ENCODE data around the gene G6PC3. TPM values are rescaled to one million over a fixed set of nuclear protein-coding genes. Genes with fewer than 3 reads are reported as not detected.
A peak's percentile ranks its signal among the peaks of the same experiment; 100 is the strongest.

Gene G6PC3
- total RNA-seq, 1 donor from 2014 or later = 36.3 TPM

DNA sequence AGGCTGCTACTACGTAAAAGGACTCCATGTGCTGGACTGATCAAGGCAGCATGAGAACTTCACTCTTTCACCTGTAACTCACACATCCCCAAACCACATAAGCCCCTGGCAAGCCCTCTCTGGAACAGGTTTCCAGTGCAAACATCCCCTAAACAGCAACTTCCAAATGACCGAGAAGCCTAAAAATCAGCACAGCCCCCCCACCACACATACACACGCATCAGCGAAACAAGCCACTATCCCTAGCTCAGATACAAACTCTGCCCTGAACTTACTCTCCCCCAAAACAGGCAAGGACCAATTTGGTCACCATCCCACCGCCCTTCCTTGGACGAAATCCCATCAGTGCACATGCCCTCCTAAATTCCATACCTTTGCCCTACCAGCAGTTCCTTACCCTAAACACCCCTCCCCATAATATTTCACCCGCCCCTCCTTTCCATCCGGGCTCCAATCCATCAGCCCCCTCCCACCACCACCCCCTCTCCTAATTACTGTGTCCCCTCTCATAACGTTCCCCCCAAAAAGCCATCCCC lies 4.8 kb upstream of the G6PC3 start:
- H3K27me3 Mint-ChIP-seq (ENCODE audit: low read depth) = no peaks in the 10 kb centered on the region
- intact Hi-C loops (cut with micrococcal nuclease) = no loop called here
- peaks cover 32% of the 10 kb centered on the region for H3K4me1 Mint-ChIP-seq (ENCODE audit: low read depth)
- DNase-seq (ENCODE audit: low spot score) = peak; percentile 19
- H3K36me3 Mint-ChIP-seq (ENCODE audit: low read depth) = peaks cover 42% of the 10 kb centered on the region
- peak overlapping the region; percentile 98 for H3K4me3 Mint-ChIP-seq (ENCODE audit: low read depth)
- H3K9me3 Mint-ChIP-seq = no peaks in the 10 kb centered on the region
- H3K27ac Mint-ChIP-seq = peak overlapping the region; percentile 92

DNA sequence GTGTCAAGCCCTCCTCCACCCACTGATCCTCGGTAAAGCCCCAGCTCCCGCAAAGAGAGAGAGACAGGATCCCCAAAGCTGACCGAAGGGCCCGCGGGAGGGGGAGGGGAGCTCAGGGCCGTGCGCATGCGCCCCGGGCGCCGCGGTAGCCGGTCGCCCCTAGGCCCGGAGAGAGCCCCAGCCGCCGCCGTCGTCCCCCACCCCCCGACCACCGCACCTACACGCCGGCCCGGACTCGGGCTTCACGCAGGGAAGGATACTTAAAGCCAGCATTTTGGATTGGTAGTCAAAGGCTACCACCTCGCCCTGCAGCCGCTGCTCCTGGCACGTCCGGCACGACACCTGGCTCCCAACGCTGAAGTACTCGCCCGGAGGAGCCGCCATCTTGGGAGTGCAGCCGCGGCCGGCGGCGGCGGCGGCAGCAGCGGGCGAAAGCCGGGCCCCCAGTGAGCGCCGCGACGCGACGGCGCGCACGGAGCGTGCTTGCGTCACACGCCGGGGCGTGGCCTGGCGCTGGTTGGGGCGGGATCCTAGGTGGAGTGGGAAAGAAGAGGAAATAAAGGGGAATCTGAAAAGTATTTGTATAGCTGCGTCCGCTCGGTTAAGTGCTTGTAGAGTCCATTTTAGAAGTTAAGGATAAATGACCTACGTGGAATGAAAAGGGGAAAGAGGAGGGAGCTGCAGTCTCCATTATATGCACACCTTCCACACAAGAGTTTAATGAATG lies 4.2 kb upstream of the G6PC3 start, which contains the start of gene LSM12:
TSS of gene LSM12 (minus strand) at position 468 of the 727 bp plus-strand sequence. CDS start at position 384, 84 bp downstream.
- Mint-ChIP-seq H3K4me3 (ENCODE audit: low read depth) (peak within 1 kb of the TSS; percentile 98), H3K27me3 (ENCODE audit: low read depth) (no peaks in the 10 kb centered on the region), H3K9me3 (no peaks in the 10 kb centered on the region), H3K36me3 (ENCODE audit: low read depth) (peaks cover 38% of the 10 kb centered on the region), H3K27ac (peak within 1 kb of the TSS; percentile 92), H3K4me1 (ENCODE audit: low read depth) (peaks cover 33% of the 10 kb centered on the region)
- peak; percentile 89 for DNase-seq (ENCODE audit: low spot score)
- intact Hi-C loops (cut with micrococcal nuclease) = no loop called here

DNA sequence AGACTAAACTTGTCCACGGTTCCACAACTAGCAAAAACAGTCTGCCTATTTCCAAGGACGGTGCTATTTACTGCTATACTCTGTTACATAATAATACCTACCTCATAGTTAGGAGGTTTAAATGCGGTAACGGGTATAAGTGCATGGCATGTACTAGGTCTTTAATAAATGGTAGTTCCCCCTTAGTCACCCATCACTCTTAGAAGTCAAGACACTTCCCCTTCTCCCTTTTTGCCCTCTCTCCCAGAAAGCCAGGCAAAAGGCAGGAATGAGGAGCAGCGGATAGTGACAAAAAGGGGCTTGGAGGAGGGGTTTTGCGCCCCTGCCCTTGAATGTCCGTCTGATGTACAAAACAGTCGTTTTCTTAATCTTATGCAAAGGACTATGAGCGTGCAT lies 3.0 kb upstream of the G6PC3 start:
- H3K4me3 Mint-ChIP-seq (ENCODE audit: low read depth) = no peak overlapping the region
- H3K27me3 Mint-ChIP-seq (ENCODE audit: low read depth) = no peaks in the 10 kb centered on the region
- no peak for DNase-seq (ENCODE audit: low spot score)
- no peaks in the 10 kb centered on the region for H3K9me3 Mint-ChIP-seq
- intact Hi-C loops (cut with micrococcal nuclease) = no loop called here
- H3K27ac Mint-ChIP-seq = no peak overlapping the region
- peaks cover 32% of the 10 kb centered on the region for H3K36me3 Mint-ChIP-seq (ENCODE audit: low read depth)
- H3K4me1 Mint-ChIP-seq (ENCODE audit: low read depth) = peaks cover 35% of the 10 kb centered on the region

- Mint-ChIP-seq H3K27ac (peak overlapping the region; percentile 92), H3K36me3 (ENCODE audit: low read depth) (peaks cover 18% of the 10 kb centered on the region), H3K4me1 (ENCODE audit: low read depth) (peaks cover 24% of the 10 kb centered on the region), H3K9me3 (no peaks in the 10 kb centered on the region), H3K4me3 (ENCODE audit: low read depth) (peak overlapping the region; percentile 92), H3K27me3 (ENCODE audit: low read depth) (no peaks in the 10 kb centered on the region)
- DNase-seq (ENCODE audit: low spot score) = no peak
- intact Hi-C loops (cut with micrococcal nuclease) = loop anchor here (2.0 to 5.0 kb wide), 4 partner anchors 17 to 72 kb away; partner anchors contain the start of genes HDAC5 and HROB
These were observed 521 bp upstream of the G6PC3 start for GRCh38 chr17:44069974-44070454.

DNA sequence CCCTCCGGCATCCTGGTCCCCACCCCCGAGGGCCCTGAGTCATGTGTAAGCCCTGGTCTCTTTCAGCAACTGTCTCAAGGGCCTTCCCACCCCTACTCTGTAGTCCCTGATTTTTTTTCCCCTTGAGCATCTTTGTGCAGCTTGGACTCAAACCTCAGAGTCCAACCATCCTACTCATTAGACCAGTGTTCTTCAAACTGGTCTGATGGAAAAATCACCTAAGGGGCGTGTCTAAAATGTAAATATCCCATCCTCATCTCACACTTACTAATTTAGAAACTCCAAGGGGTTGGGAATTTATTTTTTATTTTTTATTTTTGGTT lies 624 bp downstream of the G6PC3 start:
- DNase-seq (ENCODE audit: low spot score) = no peak
- peak overlapping the region; percentile 92 for H3K4me3 Mint-ChIP-seq (ENCODE audit: low read depth)
- no peaks in the 10 kb centered on the region for H3K9me3 Mint-ChIP-seq
- intact Hi-C loops (cut with micrococcal nuclease) = loop anchor here (2.0 to 5.0 kb wide), 4 partner anchors 16 to 71 kb away; partner anchors contain the start of genes HDAC5 and HROB
- H3K27me3 Mint-ChIP-seq (ENCODE audit: low read depth) = no peaks in the 10 kb centered on the region
- H3K4me1 Mint-ChIP-seq (ENCODE audit: low read depth) = peaks cover 18% of the 10 kb centered on the region
- H3K27ac Mint-ChIP-seq = peak overlapping the region; percentile 92
- peaks cover 10% of the 10 kb centered on the region for H3K36me3 Mint-ChIP-seq (ENCODE audit: low read depth)

DNA sequence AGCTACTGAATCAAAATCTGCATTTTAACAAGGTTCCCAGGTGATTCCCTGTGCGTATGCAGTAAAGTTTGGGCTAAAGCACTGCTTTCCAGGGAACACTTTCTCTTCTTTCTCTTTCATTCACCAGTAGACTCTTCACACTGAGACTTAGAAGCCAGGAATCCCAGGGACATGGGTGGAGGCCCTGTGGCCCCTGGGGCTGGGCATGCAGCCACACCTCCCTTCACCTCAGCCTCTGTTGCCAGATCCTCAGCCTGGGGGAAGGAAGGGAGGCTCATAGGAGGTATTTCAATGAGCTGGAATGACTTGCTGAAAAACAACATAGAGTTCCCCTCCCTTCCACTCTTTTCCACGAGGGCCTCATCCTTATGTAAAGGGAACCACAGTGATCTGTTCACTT lies 1.2 kb downstream of the G6PC3 start:
- Mint-ChIP-seq H3K27ac (peak overlapping the region; percentile 79), H3K4me1 (ENCODE audit: low read depth) (peaks cover 18% of the 10 kb centered on the region), H3K36me3 (ENCODE audit: low read depth) (peaks cover 16% of the 10 kb centered on the region), H3K4me3 (ENCODE audit: low read depth) (peak overlapping the region; percentile 92), H3K9me3 (no peaks in the 10 kb centered on the region), H3K27me3 (ENCODE audit: low read depth) (no peaks in the 10 kb centered on the region)
- no peak for DNase-seq (ENCODE audit: low spot score)
- intact Hi-C loops (cut with micrococcal nuclease) = loop anchor here (2.0 to 5.0 kb wide), 4 partner anchors 15 to 71 kb away; partner anchors contain the start of genes HDAC5 and HROB

DNA sequence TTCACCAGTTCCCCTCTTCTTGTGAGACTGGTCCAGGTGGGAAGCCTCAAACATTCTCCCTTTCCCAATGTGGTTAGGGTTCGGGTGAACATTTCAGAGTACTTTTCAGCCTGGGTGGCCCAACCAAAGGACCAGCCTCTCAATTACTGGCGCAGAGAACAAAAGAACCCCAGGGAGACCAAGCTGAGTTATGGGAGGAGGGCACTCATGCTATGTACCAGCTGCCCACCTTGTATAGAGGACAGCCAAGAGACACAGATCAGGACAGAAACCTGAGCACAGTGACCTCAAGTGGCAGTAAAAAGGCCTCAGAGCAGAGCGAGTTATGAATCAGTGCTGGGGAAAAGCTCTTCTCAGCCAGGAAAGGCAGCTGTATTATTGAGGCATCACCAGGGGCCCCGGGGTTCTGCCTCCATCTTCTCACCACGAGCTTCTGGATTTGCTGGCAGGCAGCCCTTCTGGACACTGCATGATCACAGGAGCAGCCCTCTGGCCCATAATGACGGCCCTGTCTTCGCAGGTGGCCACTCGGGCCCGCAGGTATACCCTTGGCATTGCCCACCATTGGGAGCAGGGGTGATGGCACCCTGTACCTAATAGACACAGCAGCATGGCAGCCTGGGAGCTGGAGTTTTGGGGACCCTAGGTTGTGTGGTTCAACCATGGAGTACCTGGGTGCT lies 3.8 kb downstream of the G6PC3 start:
- intact Hi-C loops (cut with micrococcal nuclease) = loop anchor here (5.0 kb wide), 2 partner anchors 48 to 68 kb away; partner anchors contain the start of genes HDAC5 and HROB
- no peak for DNase-seq (ENCODE audit: low spot score)
- H3K27me3 Mint-ChIP-seq (ENCODE audit: low read depth) = no peaks in the 10 kb centered on the region
- H3K4me1 Mint-ChIP-seq (ENCODE audit: low read depth) = peaks cover 18% of the 10 kb centered on the region
- no peak overlapping the region for H3K4me3 Mint-ChIP-seq (ENCODE audit: low read depth)
- peaks cover 19% of the 10 kb centered on the region for H3K36me3 Mint-ChIP-seq (ENCODE audit: low read depth)
- no peak overlapping the region for H3K27ac Mint-ChIP-seq
- no peaks in the 10 kb centered on the region for H3K9me3 Mint-ChIP-seq

GRCh38 chr17:44074911-44075285 lies 4.4 kb downstream of the G6PC3 start:
- no peak overlapping the region for H3K27ac Mint-ChIP-seq
- DNase-seq (ENCODE audit: low spot score) = no peak
- no peaks in the 10 kb centered on the region for H3K27me3 Mint-ChIP-seq (ENCODE audit: low read depth)
- H3K9me3 Mint-ChIP-seq = no peaks in the 10 kb centered on the region
- H3K36me3 Mint-ChIP-seq (ENCODE audit: low read depth) = peaks cover 19% of the 10 kb centered on the region
- intact Hi-C loops (cut with micrococcal nuclease) = loop anchor here (5.0 kb wide), 2 partner anchors 47 to 67 kb away; partner anchors contain the start of genes HDAC5 and HROB
- no peak overlapping the region for H3K4me3 Mint-ChIP-seq (ENCODE audit: low read depth)
- H3K4me1 Mint-ChIP-seq (ENCODE audit: low read depth) = peaks cover 16% of the 10 kb centered on the region

GRCh38 chr17:44075598-44076293 lies 5.2 kb downstream of the G6PC3 start:
- Mint-ChIP-seq H3K4me3 (ENCODE audit: low read depth) (no peak overlapping the region), H3K4me1 (ENCODE audit: low read depth) (peaks cover 10% of the 10 kb centered on the region), H3K36me3 (ENCODE audit: low read depth) (peaks cover 19% of the 10 kb centered on the region), H3K9me3 (no peaks in the 10 kb centered on the region), H3K27ac (no peak overlapping the region), H3K27me3 (ENCODE audit: low read depth) (no peaks in the 10 kb centered on the region)
- intact Hi-C loops (cut with micrococcal nuclease) = no loop called here
- DNase-seq (ENCODE audit: low spot score) = no peak

DNA sequence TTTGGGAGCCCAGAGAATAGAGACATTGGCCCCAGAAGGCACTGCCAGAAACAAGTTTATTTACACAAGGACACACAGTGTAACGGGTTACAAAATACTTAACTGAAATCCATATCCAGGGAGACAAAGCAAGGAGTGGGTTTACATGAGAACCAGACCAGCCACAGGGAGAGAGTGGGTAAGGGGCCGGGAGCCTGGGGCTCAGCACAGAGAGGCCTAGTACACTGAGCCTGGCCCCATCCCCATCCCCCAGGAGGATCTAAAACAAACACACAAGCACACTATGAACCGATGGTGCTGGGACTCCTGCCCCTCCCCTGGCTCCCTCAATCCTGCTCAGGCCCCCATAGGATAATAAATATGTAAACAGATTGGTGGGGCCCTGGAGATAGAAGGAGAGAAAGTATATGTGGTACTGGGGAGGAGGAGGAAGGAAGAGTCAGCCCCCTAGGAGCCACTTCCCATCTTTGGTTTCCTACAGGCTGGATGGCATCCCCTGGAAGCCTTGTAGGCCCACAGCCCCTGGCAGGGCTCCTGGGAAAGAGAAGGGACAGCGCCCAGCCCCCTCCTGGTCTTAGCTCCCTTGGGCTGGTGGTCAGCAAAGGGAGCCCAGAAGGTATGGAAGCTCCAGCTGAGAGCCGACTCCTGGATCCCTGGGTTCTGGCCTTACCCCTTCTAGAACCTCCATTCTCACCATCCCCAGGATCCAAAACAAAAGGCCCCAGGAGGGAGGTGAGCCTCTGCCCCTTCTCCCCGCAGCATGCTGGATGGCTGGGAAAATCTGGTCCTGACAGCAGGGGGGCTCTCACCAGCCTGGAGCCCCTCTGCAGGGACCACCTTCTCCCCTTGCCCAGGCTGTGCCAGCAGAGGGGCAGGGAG lies 6.4 kb downstream of the G6PC3 start:
- intact Hi-C loops (cut with micrococcal nuclease) = no loop called here
- H3K4me1 Mint-ChIP-seq (ENCODE audit: low read depth) = peaks cover 3% of the 10 kb centered on the region

GRCh38 chr17:44077595-44077909 lies 7.0 kb downstream of the G6PC3 start:
- Mint-ChIP-seq H3K27ac (no peak overlapping the region), H3K27me3 (ENCODE audit: low read depth) (no peaks in the 10 kb centered on the region), H3K4me1 (ENCODE audit: low read depth) (peaks cover 1% of the 10 kb centered on the region)

More for the DNA sequence above, 6.4 kb downstream of the G6PC3 start:
- DNase-seq (ENCODE audit: low spot score) = no peak
- H3K4me3 Mint-ChIP-seq (ENCODE audit: low read depth) = no peak overlapping the region
- H3K9me3 Mint-ChIP-seq = no peaks in the 10 kb centered on the region
- peaks cover 16% of the 10 kb centered on the region for H3K36me3 Mint-ChIP-seq (ENCODE audit: low read depth)
- H3K27ac Mint-ChIP-seq = no peak overlapping the region
- H3K27me3 Mint-ChIP-seq (ENCODE audit: low read depth) = no peaks in the 10 kb centered on the region

GRCh38 chr17:44078412-44078811 lies 7.9 kb downstream of the G6PC3 start:
- Mint-ChIP-seq H3K36me3 (ENCODE audit: low read depth) (peaks cover 19% of the 10 kb centered on the region), H3K4me1 (ENCODE audit: low read depth) (peaks cover 1% of the 10 kb centered on the region), H3K27me3 (ENCODE audit: low read depth) (no peaks in the 10 kb centered on the region), H3K4me3 (ENCODE audit: low read depth) (no peak overlapping the region), H3K9me3 (no peaks in the 10 kb centered on the region), H3K27ac (no peak overlapping the region)
- intact Hi-C loops (cut with micrococcal nuclease) = no loop called here
- no peak for DNase-seq (ENCODE audit: low spot score)

More at GRCh38 chr17:44077595-44077909, 7.0 kb downstream of the G6PC3 start:
- no peaks in the 10 kb centered on the region for H3K9me3 Mint-ChIP-seq
- intact Hi-C loops (cut with micrococcal nuclease) = no loop called here
- DNase-seq (ENCODE audit: low spot score) = no peak
- peaks cover 17% of the 10 kb centered on the region for H3K36me3 Mint-ChIP-seq (ENCODE audit: low read depth)
- no peak overlapping the region for H3K4me3 Mint-ChIP-seq (ENCODE audit: low read depth)
